Panc1 (cell line): ENCODE measurements around the gene HDHD3. TPM values are rescaled to one million over a fixed set of nuclear protein-coding genes. Genes with fewer than 3 reads are reported as not detected.

ENCODE experiments used
- ATAC-seq: fragments of 200-7000 bp; cut with Tn5 transposase; 2 replicates; pipeline ENCODE4 v1.9.1; 2020; ENCODE audit warnings: mild to moderate bottlenecking, moderate library complexity
- BruUV-seq: library from RNA; stranded (reverse); fragments of 400-500 nt; replicated peaks from 2 replicates; lab custom pipeline; 2021; lab: Mats Ljungman, UMichigan
- CTCF ChIA-PET: fragments of 300-600 bp; sonication (Branson Sonifier 250); formaldehyde crosslinking; loops from one replicate; lab custom pipeline; 2022; ENCODE audit warnings: antibody characterized with exemption; lab: Charles Lee
- POLR2A ChIA-PET: fragments of 300-600 bp; sonication (Branson Sonifier 250); formaldehyde crosslinking; loops from one replicate; lab custom pipeline; 2022; ENCODE audit warnings: antibody characterized with exemption; lab: Charles Lee
- DNase-seq: peaks from one replicate; pipeline ENCODE4 v3.0.0-alpha.2; 2010; ENCODE audit warnings: low read depth, low spot score
- H3K27ac ChIP-seq: 2 replicates; pipeline ENCODE4 v1.5.1; 2011; ENCODE audit warnings: mild to moderate bottlenecking, low read length, inconsistent platforms
- H3K27me3 ChIP-seq: fragments of 200-500 bp; sonication (Bioruptor generic); 2 replicates; pipeline ENCODE4 v1.6.0; 2014; ENCODE audit warnings: low read length, inconsistent platforms; ENCODE audit not compliant: control insufficient read depth, insufficient read depth
- H3K36me3 ChIP-seq: fragments of 200-500 bp; sonication (Bioruptor generic); 2 replicates; pipeline ENCODE4 v1.5.1; 2014; ENCODE audit warnings: inconsistent platforms, mild to moderate bottlenecking, low read length, moderate library complexity; ENCODE audit not compliant: control insufficient read depth, insufficient read depth
- H3K4me1 ChIP-seq: 2 replicates; pipeline ENCODE4 v1.5.1; 2011; ENCODE audit warnings: inconsistent platforms, mild to moderate bottlenecking, low read length, moderate library complexity; ENCODE audit not compliant: control insufficient read depth, insufficient read depth
- H3K4me3 ChIP-seq, 2 experiments: 2 replicates each; pipeline ENCODE4 v1.5.1; 2011 to 2012; ENCODE audit warnings: low read depth in 2 of 2, low read length in 2 of 2, mild to moderate bottlenecking in 2 of 2, inconsistent platforms in 1 of 2, moderate library complexity in 1 of 2
- H3K9me3 ChIP-seq: fragments of 200-500 bp; sonication (Bioruptor generic); 2 replicates; pipeline ENCODE4 v1.5.1; 2014; ENCODE audit warnings: low read depth, mild to moderate bottlenecking, inconsistent platforms, low read length, moderate library complexity; ENCODE audit not compliant: control insufficient read depth, insufficient read depth
- POLR2AphosphoS5 ChIP-seq: IDR thresholded peaks from 2 replicates; pipeline ENCODE4 v1.6.1; 2012; ENCODE audit warnings: mild to moderate bottlenecking, low read depth, low read length, moderate library complexity
- SIN3A ChIP-seq: IDR thresholded peaks from 2 replicates; pipeline ENCODE4 v1.6.1; 2012; ENCODE audit warnings: low read depth, mild to moderate bottlenecking, low read length, moderate library complexity, borderline replicate concordance; ENCODE audit not compliant: insufficient read depth
- TCF7L2 ChIP-seq: IDR thresholded peaks from 2 replicates; pipeline ENCODE4 v1.6.1; 2011; ENCODE audit warnings: mild to moderate bottlenecking, low read depth, low read length, inconsistent platforms
- in situ Hi-C: cut with HindIII; loops from 2 replicates; pipeline ENCODE4 v1.10.0; 2016; ENCODE audit warnings: low sequenced_read_pairs, low pct_unique_long_range_greater_than_20kb
- intact Hi-C: fragments of 100-400 bp; cut with micrococcal nuclease; formaldehyde crosslinking; loops from one replicate; pipeline ENCODE4 v1.10.0; 2022; ENCODE audit not compliant: unreplicated experiment
- total RNA-seq: library from RNA; stranded (reverse); gene quantifications from one replicate; pipeline ENCODE4 v1.2.1, GENCODE V29; 2021; ENCODE audit not compliant: unreplicated experiment
- TF ChIP-seq, protein P1 (sequence below): fragments of 450-650 bp; IDR thresholded peaks from 2 replicates; pipeline ENCODE4 v1.5.1; 2017; ENCODE audit warnings: mild to moderate bottlenecking
- TF ChIP-seq, protein P2 (sequence below), 2 experiments: IDR thresholded peaks; 2 replicates each; pipeline ENCODE4 v1.6.1; 2011 to 2012; ENCODE audit warnings: low read depth in 2 of 2, control low read depth in 1 of 2, low read length in 1 of 2, mild to moderate bottlenecking in 1 of 2, moderate library complexity in 1 of 2; ENCODE audit not compliant: insufficient read depth in 1 of 2

The HDHD3 gene
- total RNA-seq, 1 experiment from 2014 or later = 14.5 TPM

DNA sequence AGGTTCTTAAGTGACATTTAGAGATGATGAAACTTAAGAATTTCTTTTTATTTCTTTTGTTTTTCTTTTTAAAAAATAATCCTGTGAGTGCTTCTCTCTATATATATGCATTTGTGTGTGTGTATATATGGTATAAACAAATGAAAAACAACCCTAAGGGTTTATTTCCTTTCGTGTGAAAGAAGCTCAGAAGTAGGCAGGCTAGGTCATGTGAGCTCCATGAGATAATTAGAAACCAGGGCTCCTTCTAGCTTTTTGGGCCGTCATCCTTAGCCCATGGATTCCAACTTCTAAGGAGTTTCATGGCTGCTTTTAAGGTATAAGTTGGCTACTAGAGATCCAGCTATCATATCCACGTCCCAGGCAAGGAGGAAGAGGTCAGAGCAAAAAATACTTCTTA, 44.9 kb upstream of the HDHD3 start:
- no TSS peak for BruUV-seq
- CTCF ChIA-PET = no interaction called here
- Histone ChIP-seq H3K36me3 (no peaks in the 10 kb centered on the region), H3K4me1 (no peaks in the 10 kb centered on the region), H3K9me3 (no peaks in the 10 kb centered on the region), H3K4me3 (no peak overlapping the region), H3K27ac (no peak overlapping the region), H3K27me3 (no peaks in the 10 kb centered on the region)
- in situ Hi-C loops = no loop called here
- ATAC-seq = no peak
- no peak for DNase-seq
- intact Hi-C loops = no loop called here
- POLR2A ChIA-PET = no interaction called here
- no peak for TF ChIP-seq POLR2AphosphoS5
- TF ChIP-seq SIN3A = no peak
- no peak for TF ChIP-seq TCF7L2
- TF ChIP-seq, protein P1, sequence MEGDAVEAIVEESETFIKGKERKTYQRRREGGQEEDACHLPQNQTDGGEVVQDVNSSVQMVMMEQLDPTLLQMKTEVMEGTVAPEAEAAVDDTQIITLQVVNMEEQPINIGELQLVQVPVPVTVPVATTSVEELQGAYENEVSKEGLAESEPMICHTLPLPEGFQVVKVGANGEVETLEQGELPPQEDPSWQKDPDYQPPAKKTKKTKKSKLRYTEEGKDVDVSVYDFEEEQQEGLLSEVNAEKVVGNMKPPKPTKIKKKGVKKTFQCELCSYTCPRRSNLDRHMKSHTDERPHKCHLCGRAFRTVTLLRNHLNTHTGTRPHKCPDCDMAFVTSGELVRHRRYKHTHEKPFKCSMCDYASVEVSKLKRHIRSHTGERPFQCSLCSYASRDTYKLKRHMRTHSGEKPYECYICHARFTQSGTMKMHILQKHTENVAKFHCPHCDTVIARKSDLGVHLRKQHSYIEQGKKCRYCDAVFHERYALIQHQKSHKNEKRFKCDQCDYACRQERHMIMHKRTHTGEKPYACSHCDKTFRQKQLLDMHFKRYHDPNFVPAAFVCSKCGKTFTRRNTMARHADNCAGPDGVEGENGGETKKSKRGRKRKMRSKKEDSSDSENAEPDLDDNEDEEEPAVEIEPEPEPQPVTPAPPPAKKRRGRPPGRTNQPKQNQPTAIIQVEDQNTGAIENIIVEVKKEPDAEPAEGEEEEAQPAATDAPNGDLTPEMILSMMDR = no peak
- TF ChIP-seq, protein P2, sequence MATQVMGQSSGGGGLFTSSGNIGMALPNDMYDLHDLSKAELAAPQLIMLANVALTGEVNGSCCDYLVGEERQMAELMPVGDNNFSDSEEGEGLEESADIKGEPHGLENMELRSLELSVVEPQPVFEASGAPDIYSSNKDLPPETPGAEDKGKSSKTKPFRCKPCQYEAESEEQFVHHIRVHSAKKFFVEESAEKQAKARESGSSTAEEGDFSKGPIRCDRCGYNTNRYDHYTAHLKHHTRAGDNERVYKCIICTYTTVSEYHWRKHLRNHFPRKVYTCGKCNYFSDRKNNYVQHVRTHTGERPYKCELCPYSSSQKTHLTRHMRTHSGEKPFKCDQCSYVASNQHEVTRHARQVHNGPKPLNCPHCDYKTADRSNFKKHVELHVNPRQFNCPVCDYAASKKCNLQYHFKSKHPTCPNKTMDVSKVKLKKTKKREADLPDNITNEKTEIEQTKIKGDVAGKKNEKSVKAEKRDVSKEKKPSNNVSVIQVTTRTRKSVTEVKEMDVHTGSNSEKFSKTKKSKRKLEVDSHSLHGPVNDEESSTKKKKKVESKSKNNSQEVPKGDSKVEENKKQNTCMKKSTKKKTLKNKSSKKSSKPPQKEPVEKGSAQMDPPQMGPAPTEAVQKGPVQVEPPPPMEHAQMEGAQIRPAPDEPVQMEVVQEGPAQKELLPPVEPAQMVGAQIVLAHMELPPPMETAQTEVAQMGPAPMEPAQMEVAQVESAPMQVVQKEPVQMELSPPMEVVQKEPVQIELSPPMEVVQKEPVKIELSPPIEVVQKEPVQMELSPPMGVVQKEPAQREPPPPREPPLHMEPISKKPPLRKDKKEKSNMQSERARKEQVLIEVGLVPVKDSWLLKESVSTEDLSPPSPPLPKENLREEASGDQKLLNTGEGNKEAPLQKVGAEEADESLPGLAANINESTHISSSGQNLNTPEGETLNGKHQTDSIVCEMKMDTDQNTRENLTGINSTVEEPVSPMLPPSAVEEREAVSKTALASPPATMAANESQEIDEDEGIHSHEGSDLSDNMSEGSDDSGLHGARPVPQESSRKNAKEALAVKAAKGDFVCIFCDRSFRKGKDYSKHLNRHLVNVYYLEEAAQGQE (IDR thresholded peaks at IDR 0.05; ENCODE audit: insufficient read depth in 1 of 2, low read depth in 2 of 2, low read length in 1 of 2) = no peak

DNA sequence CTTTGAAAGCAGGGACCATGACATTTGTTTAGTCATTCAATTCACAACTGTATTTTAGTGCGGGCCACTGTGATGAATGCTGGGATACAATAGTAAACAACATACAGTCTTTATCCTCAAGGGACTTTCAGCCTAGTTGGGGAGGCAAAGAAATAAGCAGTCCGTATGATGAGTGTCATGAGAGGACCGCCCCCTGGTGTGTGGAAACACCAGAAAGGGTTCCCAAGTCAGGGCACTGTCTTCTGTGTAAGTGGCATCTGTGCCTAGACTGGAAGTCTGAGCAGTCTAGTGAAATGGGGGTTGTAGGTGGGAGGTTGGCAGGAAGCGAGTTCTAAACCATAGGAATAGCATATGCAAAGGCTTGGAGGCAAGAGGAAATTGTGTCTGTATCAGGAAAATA, 40.6 kb upstream of the HDHD3 start:
- no peaks in the 10 kb centered on the region for H3K27me3 ChIP-seq
- H3K4me1 ChIP-seq = no peaks in the 10 kb centered on the region
- H3K27ac ChIP-seq = no peak overlapping the region
- intact Hi-C loops (no loop called here), in situ Hi-C loops (no loop called here)
- POLR2A ChIA-PET = no interaction called here
- DNase-seq (no peak), ATAC-seq (no peak)
- no peaks in the 10 kb centered on the region for H3K36me3 ChIP-seq
- BruUV-seq = no TSS peak
- no peak overlapping the region for H3K4me3 ChIP-seq
- no peaks in the 10 kb centered on the region for H3K9me3 ChIP-seq
- CTCF ChIA-PET = no interaction called here
- TF ChIP-seq POLR2AphosphoS5 = no peak
- no peak for TF ChIP-seq SIN3A
- TF ChIP-seq TCF7L2 = no peak
- TF ChIP-seq, protein P2 (IDR thresholded peaks at IDR 0.05; ENCODE audit: insufficient read depth in 1 of 2, low read depth in 2 of 2, low read length in 1 of 2) = no peak
- TF ChIP-seq, protein P1 = no peak
